ENCODE data around the gene DZIP1L.

Gene DZIP1L

DNA sequence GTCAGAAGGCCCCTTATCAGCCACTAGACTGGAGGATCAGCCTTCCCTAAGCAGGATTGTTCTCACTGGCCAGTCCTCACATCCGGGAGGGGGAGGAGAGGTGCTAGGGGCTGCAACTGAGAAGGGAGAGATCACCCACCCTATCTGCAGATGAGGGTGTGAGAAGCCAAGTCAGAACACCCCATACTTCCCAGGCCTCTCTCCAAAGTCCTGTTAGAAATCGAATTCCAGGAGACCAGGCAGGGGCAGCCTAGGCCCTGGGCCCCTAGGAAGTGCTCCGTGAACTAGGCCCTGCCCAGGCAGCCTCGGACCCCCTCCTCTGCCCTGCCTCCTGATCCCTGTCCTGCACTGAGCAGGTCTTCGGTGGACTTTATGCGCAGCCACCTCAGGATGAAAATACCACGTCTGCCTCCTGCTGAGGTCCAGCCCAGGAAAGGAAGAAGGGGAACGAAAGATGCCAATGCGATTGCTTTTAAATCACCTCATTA, 933 bp downstream of the DZIP1L start (continued):
- TF ChIP-seq, protein P1, sequence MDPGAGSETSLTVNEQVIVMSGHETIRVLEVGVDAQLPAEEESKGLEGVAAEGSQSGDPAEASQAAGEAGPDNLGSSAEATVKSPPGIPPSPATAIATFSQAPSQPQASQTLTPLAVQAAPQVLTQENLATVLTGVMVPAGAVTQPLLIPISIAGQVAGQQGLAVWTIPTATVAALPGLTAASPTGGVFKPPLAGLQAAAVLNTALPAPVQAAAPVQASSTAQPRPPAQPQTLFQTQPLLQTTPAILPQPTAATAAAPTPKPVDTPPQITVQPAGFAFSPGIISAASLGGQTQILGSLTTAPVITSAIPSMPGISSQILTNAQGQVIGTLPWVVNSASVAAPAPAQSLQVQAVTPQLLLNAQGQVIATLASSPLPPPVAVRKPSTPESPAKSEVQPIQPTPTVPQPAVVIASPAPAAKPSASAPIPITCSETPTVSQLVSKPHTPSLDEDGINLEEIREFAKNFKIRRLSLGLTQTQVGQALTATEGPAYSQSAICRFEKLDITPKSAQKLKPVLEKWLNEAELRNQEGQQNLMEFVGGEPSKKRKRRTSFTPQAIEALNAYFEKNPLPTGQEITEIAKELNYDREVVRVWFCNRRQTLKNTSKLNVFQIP (CRISPR knock-in tag; IDR thresholded peaks at IDR 0.05; ENCODE audit: borderline replicate concordance, low read depth) = no peak

DNA sequence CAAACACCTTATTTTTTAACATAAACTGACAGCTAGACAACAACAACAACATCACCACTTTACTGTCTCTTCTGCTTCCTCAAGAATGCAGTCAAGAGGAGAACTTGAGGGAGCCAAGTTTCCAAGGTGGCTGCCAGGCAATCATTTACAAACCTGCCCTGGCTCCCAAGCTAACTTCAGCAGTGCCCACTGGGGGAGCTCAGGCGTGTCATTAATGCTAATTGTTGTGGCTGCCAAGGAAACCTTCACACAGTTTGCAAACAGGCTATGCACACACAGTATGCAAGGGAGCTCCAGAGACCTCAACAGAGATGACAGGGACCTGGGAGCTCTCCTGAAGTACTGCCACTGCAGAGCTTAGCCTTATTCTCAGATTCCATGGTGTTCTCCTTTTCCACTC, 2.1 kb downstream of the DZIP1L start:
- no peak for ATAC-seq
- TF ChIP-seq ZFP30 (CRISPR knock-in tag; IDR thresholded peaks at IDR 0.05) = no peak
- no peak for TF ChIP-seq ZNF8 (CRISPR knock-in tag; IDR thresholded peaks at IDR 0.05)
- TF ChIP-seq, protein P2, sequence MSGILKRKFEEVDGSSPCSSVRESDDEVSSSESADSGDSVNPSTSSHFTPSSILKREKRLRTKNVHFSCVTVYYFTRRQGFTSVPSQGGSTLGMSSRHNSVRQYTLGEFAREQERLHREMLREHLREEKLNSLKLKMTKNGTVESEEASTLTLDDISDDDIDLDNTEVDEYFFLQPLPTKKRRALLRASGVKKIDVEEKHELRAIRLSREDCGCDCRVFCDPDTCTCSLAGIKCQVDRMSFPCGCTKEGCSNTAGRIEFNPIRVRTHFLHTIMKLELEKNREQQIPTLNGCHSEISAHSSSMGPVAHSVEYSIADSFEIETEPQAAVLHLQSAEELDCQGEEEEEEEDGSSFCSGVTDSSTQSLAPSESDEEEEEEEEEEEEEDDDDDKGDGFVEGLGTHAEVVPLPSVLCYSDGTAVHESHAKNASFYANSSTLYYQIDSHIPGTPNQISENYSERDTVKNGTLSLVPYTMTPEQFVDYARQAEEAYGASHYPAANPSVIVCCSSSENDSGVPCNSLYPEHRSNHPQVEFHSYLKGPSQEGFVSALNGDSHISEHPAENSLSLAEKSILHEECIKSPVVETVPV (CRISPR knock-in tag; IDR thresholded peaks at IDR 0.05) = no peak
- TF ChIP-seq, protein P1 (CRISPR knock-in tag; IDR thresholded peaks at IDR 0.05; ENCODE audit: borderline replicate concordance, low read depth) = no peak
- no peak for TF ChIP-seq ZNF70 (CRISPR knock-in tag; IDR thresholded peaks at IDR 0.05)
- no peak for TF ChIP-seq SNAI2 (CRISPR knock-in tag; IDR thresholded peaks at IDR 0.05)
- TF ChIP-seq CSDC2 (CRISPR knock-in tag; IDR thresholded peaks at IDR 0.05) = no peak
- TF ChIP-seq, protein P3, sequence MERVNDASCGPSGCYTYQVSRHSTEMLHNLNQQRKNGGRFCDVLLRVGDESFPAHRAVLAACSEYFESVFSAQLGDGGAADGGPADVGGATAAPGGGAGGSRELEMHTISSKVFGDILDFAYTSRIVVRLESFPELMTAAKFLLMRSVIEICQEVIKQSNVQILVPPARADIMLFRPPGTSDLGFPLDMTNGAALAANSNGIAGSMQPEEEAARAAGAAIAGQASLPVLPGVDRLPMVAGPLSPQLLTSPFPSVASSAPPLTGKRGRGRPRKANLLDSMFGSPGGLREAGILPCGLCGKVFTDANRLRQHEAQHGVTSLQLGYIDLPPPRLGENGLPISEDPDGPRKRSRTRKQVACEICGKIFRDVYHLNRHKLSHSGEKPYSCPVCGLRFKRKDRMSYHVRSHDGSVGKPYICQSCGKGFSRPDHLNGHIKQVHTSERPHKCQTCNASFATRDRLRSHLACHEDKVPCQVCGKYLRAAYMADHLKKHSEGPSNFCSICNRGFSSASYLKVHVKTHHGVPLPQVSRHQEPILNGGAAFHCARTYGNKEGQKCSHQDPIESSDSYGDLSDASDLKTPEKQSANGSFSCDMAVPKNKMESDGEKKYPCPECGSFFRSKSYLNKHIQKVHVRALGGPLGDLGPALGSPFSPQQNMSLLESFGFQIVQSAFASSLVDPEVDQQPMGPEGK (CRISPR knock-in tag; IDR thresholded peaks at IDR 0.05; ENCODE audit: borderline replicate concordance) = no peak
- no peak for TF ChIP-seq RARB (CRISPR knock-in tag; IDR thresholded peaks at IDR 0.05)
- TF ChIP-seq TOX (CRISPR knock-in tag; IDR thresholded peaks at IDR 0.05; ENCODE audit: borderline replicate concordance) = no peak
- no peak for TF ChIP-seq ZFP3 (CRISPR knock-in tag; IDR thresholded peaks at IDR 0.05)
- TF ChIP-seq ZNF565 (CRISPR knock-in tag; conservative IDR thresholded peaks at IDR 0.05; ENCODE audit: low read depth) = no peak
- no peak for TF ChIP-seq ARNTL (CRISPR knock-in tag; IDR thresholded peaks at IDR 0.05; ENCODE audit: borderline replicate concordance, low read depth)
- no peak for TF ChIP-seq TCF4 (CRISPR knock-in tag; IDR thresholded peaks at IDR 0.05; ENCODE audit: borderline replicate concordance)

DNA sequence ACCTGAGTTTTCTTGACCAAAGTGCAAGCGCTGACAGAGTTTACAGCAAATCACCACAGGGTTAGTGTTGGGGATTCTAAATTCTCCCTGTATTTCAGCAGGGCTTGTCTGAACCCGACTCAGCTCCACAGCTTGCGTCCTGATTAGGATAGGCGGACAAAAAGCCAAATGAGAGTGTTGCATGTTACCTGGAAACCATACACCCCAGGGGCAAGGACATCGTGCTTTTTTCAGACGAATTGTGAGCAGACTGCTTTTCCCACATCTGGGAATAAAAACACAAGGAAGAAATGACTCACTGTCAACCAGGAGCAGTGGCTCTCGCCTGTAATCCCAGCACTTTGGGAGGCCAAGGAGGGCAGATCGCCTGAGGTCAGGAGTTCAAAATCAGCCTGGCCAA, 3.0 kb downstream of the DZIP1L start:
- no peak for ATAC-seq
- TF ChIP-seq TCF4 (CRISPR knock-in tag; IDR thresholded peaks at IDR 0.05; ENCODE audit: borderline replicate concordance) = no peak
- TF ChIP-seq, protein P2 (CRISPR knock-in tag; IDR thresholded peaks at IDR 0.05) = no peak
- TF ChIP-seq, protein P1 (CRISPR knock-in tag; IDR thresholded peaks at IDR 0.05; ENCODE audit: borderline replicate concordance, low read depth) = no peak
- TF ChIP-seq ZFP3 (CRISPR knock-in tag; IDR thresholded peaks at IDR 0.05) = no peak
- TF ChIP-seq GLIS3 (CRISPR knock-in tag; IDR thresholded peaks at IDR 0.05) = no peak
- no peak for TF ChIP-seq BACH2 (CRISPR knock-in tag; IDR thresholded peaks at IDR 0.05; ENCODE audit: borderline replicate concordance)
- no peak for TF ChIP-seq SNAI2 (CRISPR knock-in tag; IDR thresholded peaks at IDR 0.05)

DNA sequence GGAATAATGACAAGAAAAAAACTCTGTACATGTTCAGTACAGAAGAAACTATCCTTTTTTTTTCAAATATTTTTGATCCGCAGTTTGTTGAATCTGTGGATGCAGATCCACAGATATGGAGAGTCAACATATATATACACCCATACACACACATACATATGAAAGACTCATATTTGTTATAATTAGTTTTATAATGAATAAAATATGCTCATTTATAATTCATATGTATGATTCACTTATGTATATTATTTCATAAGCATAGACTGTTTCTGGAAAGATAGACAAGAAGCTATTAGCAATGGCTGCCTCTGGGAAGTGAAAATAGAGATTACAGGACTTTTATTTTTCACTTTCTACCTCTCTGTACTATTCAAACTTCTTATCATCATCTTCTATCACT, 9.8 kb downstream of the DZIP1L start:
- TF ChIP-seq, protein P4, sequence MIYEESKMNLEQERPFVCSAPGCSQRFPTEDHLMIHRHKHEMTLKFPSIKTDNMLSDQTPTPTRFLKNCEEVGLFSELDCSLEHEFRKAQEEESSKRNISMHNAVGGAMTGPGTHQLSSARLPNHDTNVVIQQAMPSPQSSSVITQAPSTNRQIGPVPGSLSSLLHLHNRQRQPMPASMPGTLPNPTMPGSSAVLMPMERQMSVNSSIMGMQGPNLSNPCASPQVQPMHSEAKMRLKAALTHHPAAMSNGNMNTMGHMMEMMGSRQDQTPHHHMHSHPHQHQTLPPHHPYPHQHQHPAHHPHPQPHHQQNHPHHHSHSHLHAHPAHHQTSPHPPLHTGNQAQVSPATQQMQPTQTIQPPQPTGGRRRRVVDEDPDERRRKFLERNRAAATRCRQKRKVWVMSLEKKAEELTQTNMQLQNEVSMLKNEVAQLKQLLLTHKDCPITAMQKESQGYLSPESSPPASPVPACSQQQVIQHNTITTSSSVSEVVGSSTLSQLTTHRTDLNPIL (CRISPR knock-in tag; IDR thresholded peaks at IDR 0.05; ENCODE audit: low read depth) = no peak
- TF ChIP-seq SNAI2 (CRISPR knock-in tag; IDR thresholded peaks at IDR 0.05) = no peak
- no peak for ATAC-seq
